Gastroesophageal sphincter (tissue), 3 donors: ENCODE measurements around the gene PWWP3B.

Experiments
- POLR2A ChIP-seq, 2 donors: fragments of 450-650 bp; IDR thresholded peaks; one replicate each; pipeline ENCODE4 v1.6.1; 2017; ENCODE audit warnings: antibody characterized with exemption in 2 of 2, mild to moderate bottlenecking in 2 of 2, moderate library complexity in 1 of 2
- POLR2AphosphoS5 ChIP-seq: sonication (generic); formaldehyde crosslinking; IDR thresholded peaks from one replicate; pipeline ENCODE4 v1.6.1; 2017; ENCODE audit warnings: antibody characterized with exemption
- TF ChIP-seq, protein P1 (sequence below), 4 experiments: fragments of 200-600 bp in 2 of 4; fragments of 450-650 bp in 2 of 4; sonication (generic) in 1 of 4; IDR thresholded peaks; one replicate each; pipeline ENCODE4 v1.5.1; 2017 to 2019; ENCODE audit warnings: antibody characterized with exemption in 4 of 4, mild to moderate bottlenecking in 2 of 4, moderate library complexity in 2 of 4

DNA sequence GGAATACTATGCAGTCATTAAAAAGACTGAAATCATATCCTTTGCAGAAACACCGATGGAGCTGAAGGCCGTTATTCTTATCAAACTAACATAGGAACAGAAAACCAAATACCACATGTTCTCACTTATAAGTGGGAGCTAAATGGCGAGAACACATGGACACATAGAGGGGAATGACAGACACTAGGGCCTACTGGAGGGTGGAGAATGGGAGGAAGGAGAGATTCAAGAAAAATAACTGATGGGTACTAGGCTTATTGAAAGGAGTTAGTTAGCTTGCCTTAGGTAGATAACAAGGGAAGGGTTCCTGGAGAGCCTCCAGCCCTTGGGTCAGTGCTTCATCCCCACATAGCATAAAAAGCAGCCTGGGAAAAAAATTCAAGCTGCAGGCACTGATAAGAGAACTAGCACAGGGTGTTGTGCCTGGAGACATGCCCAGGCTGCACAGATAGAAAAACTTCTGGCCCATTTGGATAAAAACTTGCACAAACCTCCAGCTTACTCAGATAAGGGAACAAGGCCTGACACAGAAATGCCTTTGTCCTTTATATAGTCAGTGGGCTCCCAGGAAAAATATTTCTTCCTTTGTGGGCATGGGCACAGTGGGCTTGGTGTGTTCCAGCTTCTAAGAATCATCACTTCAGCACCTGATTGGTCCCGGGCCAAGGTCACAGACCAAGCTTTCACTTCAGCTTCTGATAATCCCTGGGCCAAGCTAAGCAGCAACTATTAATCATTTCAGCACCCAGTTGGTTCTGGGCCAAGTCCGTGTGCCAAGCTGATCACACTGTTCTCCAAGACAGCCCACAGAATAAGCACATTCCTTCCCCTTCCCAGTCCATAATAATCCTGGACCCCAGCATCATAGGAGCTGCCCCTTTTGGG is 23.1 kb upstream of the PWWP3B start:
- TF ChIP-seq, protein P1, sequence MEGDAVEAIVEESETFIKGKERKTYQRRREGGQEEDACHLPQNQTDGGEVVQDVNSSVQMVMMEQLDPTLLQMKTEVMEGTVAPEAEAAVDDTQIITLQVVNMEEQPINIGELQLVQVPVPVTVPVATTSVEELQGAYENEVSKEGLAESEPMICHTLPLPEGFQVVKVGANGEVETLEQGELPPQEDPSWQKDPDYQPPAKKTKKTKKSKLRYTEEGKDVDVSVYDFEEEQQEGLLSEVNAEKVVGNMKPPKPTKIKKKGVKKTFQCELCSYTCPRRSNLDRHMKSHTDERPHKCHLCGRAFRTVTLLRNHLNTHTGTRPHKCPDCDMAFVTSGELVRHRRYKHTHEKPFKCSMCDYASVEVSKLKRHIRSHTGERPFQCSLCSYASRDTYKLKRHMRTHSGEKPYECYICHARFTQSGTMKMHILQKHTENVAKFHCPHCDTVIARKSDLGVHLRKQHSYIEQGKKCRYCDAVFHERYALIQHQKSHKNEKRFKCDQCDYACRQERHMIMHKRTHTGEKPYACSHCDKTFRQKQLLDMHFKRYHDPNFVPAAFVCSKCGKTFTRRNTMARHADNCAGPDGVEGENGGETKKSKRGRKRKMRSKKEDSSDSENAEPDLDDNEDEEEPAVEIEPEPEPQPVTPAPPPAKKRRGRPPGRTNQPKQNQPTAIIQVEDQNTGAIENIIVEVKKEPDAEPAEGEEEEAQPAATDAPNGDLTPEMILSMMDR (IDR thresholded peaks at IDR 0.05): no peak
- TF ChIP-seq POLR2A (IDR thresholded peaks at IDR 0.05): no peak
- no peak for TF ChIP-seq POLR2AphosphoS5
